Natural killer cell (primary cell): ENCODE results near the gene CCR1. TPM values are rescaled to one million over a fixed set of nuclear protein-coding genes. Genes with fewer than 3 reads are reported as not detected.
A peak's percentile ranks its signal among the peaks of the same experiment; 100 is the strongest.

Experiments used
- ATAC-seq, 3 donors: fragments of 150-1000 bp in 2 of 3; fragments of 200-7000 bp in 1 of 3; cut with Tn5 transposase; 1 replicate in 1 of 3; 2 replicates in 2 of 3; pipeline ENCODE4 v1.10.0; 2021; ENCODE audit warnings: mild to moderate bottlenecking in 2 of 3, moderate library complexity in 2 of 3
- DNase-seq, 2 donors: peaks; one replicate each; pipeline versions ENCODE4 v3.0.0 to v3.0.0-alpha.2; 2013 to 2021; ENCODE audit warnings: mixed read lengths in 1 of 2
- H3K27ac ChIP-seq: one replicate; pipeline ENCODE4 v1.5.1; 2013; ENCODE audit warnings: mild to moderate bottlenecking, low read length
- H3K27me3 ChIP-seq: one replicate; pipeline ENCODE4 v1.6.1; 2013; ENCODE audit warnings: low read length; ENCODE audit not compliant: control insufficient read depth, insufficient read depth
- H3K36me3 ChIP-seq: one replicate; pipeline ENCODE4 v1.6.1; 2013; ENCODE audit warnings: low read length; ENCODE audit not compliant: control insufficient read depth, insufficient read depth
- H3K4me1 ChIP-seq: one replicate; pipeline ENCODE4 v1.6.1; 2013; ENCODE audit warnings: low read length; ENCODE audit not compliant: control insufficient read depth, insufficient read depth
- H3K4me3 ChIP-seq: one replicate; pipeline ENCODE4 v1.5.1; 2013; ENCODE audit warnings: low read length
- H3K9me3 ChIP-seq: one replicate; pipeline ENCODE4 v1.6.1; 2013; ENCODE audit warnings: low read length; ENCODE audit not compliant: control insufficient read depth, insufficient read depth
- H3K27ac Mint-ChIP-seq, 2 donors: one replicate each; pipeline ENCODE4 v1.8.0; 2022; ENCODE audit warnings: mild to moderate bottlenecking in 2 of 2, mixed read lengths in 2 of 2, moderate library complexity in 1 of 2
- H3K27me3 Mint-ChIP-seq, 2 donors: one replicate each; pipeline ENCODE4 v1.8.0; 2022; ENCODE audit warnings: low read depth in 2 of 2, mixed read lengths in 2 of 2
- H3K36me3 Mint-ChIP-seq: one replicate; pipeline ENCODE4 v1.8.0; 2022; ENCODE audit warnings: mixed read lengths
- H3K4me1 Mint-ChIP-seq, 2 donors: one replicate each; pipeline ENCODE4 v1.8.0; 2022; ENCODE audit warnings: mixed read lengths in 2 of 2
- H3K4me3 Mint-ChIP-seq: one replicate; pipeline ENCODE4 v1.8.0; 2022; ENCODE audit warnings: mild to moderate bottlenecking, moderate library complexity, mixed read lengths
- H3K9me3 Mint-ChIP-seq, 2 donors: one replicate each; pipeline ENCODE4 v1.8.0; 2022; ENCODE audit warnings: mixed read lengths in 2 of 2
- WGBS: methylation state at CpG from one replicate; pipeline ENCODE4 v1.1.7; 2013; ENCODE audit warnings: missing lambda C conversion rate; ENCODE audit not compliant: insufficient coverage; 5-methylcytosine and 5-hydroxymethylcytosine counted together
- intact Hi-C: fragments of 100-400 bp; cut with micrococcal nuclease; formaldehyde crosslinking; loops from one replicate; pipeline ENCODE4 v1.14.2; 2022
- total RNA-seq, 4 donors: library from RNA; stranded (reverse); fragments of 120-200 nt in 1 of 4; gene quantifications; one replicate each; pipeline versions ENCODE4 v1.2.3 to v1.2.4, GENCODE V29; 2013 to 2022
- TF ChIP-seq, protein P1 (sequence below): fragments of 200-600 bp; IDR thresholded peaks from one replicate; pipeline ENCODE4 v1.8.0; 2022; ENCODE audit warnings: antibody characterized with exemption

Gene CCR1
- total RNA-seq, 3 donors from 2014 or later (not counting 1 experiment from before 2014, with no cell fraction given), result 2.1 to 26.0 (median 3.8) TPM

DNA sequence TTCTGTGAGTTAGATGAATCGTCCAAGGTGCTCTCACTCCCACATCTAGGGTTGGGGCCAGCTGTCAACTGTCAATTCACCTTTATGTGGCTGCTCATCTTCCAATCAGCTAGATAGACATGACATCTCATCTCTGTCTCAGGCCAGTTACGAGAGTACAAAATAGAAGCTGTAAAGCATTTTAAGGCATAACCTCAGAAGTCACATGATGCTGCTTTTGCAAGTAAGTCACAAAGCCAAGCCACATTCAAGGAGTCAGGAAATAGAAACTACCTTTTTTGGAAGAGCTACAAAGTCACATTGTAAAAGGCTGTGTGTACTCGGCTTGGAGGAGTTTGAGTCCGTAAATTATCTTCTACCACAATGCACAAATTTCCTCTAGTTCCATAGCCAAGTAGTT lies 5.1 kb upstream of the CCR1 start:
- Mint-ChIP-seq H3K4me1 (peaks cover 12 to 22% of the 10 kb centered on the region in 2 donors), H3K4me3 (no peak overlapping the region), H3K27ac (no peak overlapping the region), H3K27me3 (no peaks in the 10 kb centered on the region), H3K36me3 (no peaks in the 10 kb centered on the region), H3K9me3 (no peaks in the 10 kb centered on the region)
- Histone ChIP-seq H3K27ac (peak overlapping the region; percentile 19), H3K36me3 (no peaks in the 10 kb centered on the region), H3K27me3 (no peaks in the 10 kb centered on the region), H3K4me3 (no peak overlapping the region), H3K4me1 (peaks cover 43% of the 10 kb centered on the region), H3K9me3 (no peaks in the 10 kb centered on the region)
- DNase-seq (peak in 1 of 2 donors; percentile 68), ATAC-seq (peak; percentile 22 to 53 (median 48))
- WGBS, result 9% methylated on average over 4 of the region's 4 CpGs
- TF ChIP-seq, protein P1, sequence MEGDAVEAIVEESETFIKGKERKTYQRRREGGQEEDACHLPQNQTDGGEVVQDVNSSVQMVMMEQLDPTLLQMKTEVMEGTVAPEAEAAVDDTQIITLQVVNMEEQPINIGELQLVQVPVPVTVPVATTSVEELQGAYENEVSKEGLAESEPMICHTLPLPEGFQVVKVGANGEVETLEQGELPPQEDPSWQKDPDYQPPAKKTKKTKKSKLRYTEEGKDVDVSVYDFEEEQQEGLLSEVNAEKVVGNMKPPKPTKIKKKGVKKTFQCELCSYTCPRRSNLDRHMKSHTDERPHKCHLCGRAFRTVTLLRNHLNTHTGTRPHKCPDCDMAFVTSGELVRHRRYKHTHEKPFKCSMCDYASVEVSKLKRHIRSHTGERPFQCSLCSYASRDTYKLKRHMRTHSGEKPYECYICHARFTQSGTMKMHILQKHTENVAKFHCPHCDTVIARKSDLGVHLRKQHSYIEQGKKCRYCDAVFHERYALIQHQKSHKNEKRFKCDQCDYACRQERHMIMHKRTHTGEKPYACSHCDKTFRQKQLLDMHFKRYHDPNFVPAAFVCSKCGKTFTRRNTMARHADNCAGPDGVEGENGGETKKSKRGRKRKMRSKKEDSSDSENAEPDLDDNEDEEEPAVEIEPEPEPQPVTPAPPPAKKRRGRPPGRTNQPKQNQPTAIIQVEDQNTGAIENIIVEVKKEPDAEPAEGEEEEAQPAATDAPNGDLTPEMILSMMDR, result no peak
- intact Hi-C loops, result loop anchor here (10.0 kb wide), 1 partner anchor 72 kb away; no protein-coding TSS in a partner anchor

DNA sequence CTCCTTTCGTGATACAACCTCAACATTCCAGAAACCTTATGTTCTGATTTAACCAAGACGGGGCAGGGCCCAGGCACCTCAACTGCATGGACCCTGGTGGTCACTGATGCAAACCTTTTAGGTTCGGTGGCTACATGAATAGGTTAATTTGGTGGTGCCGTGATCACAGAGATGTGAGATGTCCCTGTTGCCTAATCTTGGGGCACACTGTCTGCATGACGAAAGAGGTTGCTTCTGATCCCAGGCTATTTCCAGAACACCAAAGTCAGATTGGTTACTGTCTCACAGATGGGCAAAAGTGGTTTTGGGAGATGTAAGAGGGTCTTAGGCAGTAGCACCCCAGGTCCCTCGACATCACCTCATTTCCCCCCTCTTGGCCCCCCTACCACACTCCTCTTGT lies 4.0 kb upstream of the CCR1 start:
- peaks cover 54% of the 10 kb centered on the region for H3K4me1 ChIP-seq
- H3K4me3 ChIP-seq, result no peak overlapping the region
- H3K4me1 Mint-ChIP-seq, result peaks cover 19 to 33% of the 10 kb centered on the region in 2 donors

DNA sequence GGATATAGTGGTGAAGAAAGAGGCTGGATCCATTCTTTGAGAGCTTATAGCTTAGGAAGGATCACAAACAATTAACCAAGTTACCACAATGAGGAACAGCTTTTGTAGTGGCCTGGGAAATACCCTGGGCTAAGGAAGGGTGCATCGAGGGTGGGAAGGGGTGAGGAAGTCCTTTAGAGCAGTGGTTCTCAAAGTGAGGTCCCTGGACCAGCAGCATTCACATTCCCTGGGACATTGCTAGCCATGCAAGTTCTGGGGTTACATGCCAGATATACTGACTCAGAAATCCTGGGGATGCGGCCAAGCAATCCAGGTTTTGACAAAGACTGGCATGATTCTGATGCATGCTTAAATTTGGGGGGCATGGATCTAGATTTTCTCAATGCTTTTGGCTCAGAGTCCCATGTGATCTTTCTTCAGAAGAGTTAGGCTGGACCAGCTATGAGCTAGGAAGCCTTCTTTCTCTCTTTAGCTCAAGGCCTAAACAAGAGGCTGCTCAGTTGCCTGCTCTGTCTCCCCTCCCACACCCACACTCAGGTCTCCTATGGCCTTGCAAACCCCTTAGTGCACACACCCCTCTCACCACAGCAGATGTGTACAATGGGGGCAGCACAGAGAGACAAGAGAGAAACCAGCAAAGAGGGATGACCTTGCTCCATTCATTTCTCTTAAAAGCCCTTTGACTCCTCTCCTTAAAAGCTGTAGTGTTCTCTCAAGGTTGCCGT lies 1.8 kb upstream of the CCR1 start:
- TF ChIP-seq, protein P1, result no peak

More for the DNA sequence above, 4.0 kb upstream of the CCR1 start:
- no peaks in the 10 kb centered on the region for H3K27me3 ChIP-seq
- no peaks in the 10 kb centered on the region for H3K36me3 ChIP-seq
- TF ChIP-seq, protein P1, result no peak
- WGBS, result 97% methylated on average over 6 of the region's 6 CpGs
- H3K36me3 Mint-ChIP-seq, result no peaks in the 10 kb centered on the region
- H3K27ac Mint-ChIP-seq, result no peak overlapping the region
- no peaks in the 10 kb centered on the region for H3K9me3 ChIP-seq
- intact Hi-C loops, result loop anchor here (10.0 kb wide), 1 partner anchor 73 kb away; no protein-coding TSS in a partner anchor
- H3K9me3 Mint-ChIP-seq, result no peaks in the 10 kb centered on the region
- H3K4me3 Mint-ChIP-seq, result no peak overlapping the region
- no peak overlapping the region for H3K27ac ChIP-seq
- DNase-seq (no peak), ATAC-seq (no peak)
- no peaks in the 10 kb centered on the region for H3K27me3 Mint-ChIP-seq

More for the DNA sequence above, 1.8 kb upstream of the CCR1 start:
- Histone ChIP-seq H3K9me3 (no peaks in the 10 kb centered on the region), H3K27ac (no peak overlapping the region), H3K27me3 (no peaks in the 10 kb centered on the region), H3K4me3 (no peak overlapping the region), H3K36me3 (no peaks in the 10 kb centered on the region), H3K4me1 (peaks cover 70% of the 10 kb centered on the region)
- Mint-ChIP-seq H3K27me3 (no peaks in the 10 kb centered on the region), H3K9me3 (no peaks in the 10 kb centered on the region), H3K36me3 (no peaks in the 10 kb centered on the region), H3K27ac (peak overlapping the region; percentile 85 to 90), H3K4me1 (peaks cover 31 to 55% of the 10 kb centered on the region in 2 donors), H3K4me3 (no peak overlapping the region)
- ATAC-seq (no peak), DNase-seq (no peak)
- intact Hi-C loops, result loop anchor here (5.0 to 10.0 kb wide), 2 partner anchors 75 to 232 kb away; no protein-coding TSS in a partner anchor
- WGBS, result 68% methylated on average over 3 of the region's 3 CpGs
